Measurements from ENCODE around the gene PAPOLG.

Gene PAPOLG

GRCh38 chr2:60756097-60757087, at the start of gene PAPOLG:
PAPOLG (plus strand) TSS chr2:60756268; CDS start chr2:60756479, 211 bp downstream.
- DNase-seq: peak; percentile 68

DNA sequence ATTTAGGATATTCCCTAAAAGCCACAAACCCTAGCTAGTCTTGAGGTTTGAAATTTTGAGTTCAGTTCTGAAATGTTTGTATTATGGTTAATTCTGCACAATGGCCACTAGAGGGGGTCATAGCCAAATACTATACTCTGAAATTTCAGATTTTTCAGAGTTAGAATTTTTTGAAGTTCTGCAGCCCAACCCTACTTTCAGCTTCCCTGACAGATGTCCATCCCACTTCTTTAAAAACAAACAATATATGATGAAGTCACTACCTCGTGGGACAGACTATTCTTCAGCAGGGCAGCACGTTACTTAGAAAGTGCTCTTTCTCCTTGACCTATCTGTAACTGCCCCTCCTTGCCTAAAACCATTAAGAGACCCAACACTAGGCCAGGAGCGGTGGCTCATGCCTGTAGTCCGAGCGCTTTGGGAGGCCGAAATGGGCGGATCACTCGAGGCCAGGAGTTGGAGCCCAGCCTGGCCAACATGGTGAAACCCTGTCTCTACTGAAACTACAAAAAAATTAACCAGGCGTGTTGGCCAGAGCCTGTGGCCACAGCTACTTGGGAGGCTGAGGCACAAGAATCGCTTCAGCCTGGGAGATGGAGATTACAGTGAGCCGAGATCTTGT, 48.2 kb upstream of the PAPOLG start:
- DNase-seq: no peak

DNA sequence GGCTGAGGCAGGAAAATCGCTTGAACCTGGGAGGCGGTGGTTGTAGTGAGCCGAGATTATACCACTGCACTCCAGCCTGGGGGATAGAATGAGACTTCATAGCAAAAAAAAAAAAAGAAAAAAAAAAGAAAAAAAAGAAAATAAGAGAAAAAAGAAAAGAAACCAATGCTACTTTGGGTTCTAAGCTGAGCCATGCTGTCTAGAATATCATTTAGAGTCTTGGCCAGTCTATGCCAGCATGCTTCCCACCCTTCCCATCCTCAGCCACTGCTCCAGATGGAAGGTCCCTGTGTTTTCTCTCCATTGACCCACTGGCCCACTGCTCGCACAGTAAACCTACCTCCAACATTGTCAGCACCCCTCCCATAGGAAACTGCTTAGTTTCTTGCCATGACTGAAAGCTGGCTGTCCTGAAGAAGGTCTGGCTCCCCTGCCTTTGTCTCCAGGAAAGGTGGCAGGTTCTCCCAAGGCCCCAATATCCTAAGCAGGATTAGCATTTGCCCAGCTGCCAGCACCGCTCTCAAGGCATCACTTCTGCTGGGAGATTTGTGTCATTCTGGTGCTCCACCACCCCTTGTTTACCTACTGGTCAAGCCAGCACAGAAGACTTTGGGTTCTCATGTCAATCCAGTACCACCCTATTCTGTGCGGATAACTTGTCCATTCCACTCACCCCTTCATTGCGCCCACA, 47.3 kb upstream of the PAPOLG start:
- DNase-seq: no peak

DNA sequence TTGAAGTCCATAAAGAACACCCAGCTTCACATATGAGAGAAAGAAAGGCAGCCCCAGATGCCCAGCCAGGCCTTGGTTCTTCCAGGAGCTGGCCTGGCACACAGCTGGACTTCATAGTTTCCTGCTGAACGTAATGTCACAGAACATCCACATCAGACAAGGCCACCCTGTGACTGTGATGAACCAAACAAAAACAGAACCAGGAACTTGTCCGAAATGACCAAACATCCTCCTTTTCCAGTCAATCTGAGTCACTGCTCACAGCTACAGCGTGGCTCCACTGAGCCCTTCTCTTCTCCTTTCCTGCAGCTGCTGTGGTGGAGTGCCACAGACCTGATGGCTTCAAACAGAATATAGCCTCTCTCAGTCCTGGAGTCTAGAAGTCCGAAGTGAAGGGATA, 45.4 kb upstream of the PAPOLG start:
- DNase-seq: no peak

DNA sequence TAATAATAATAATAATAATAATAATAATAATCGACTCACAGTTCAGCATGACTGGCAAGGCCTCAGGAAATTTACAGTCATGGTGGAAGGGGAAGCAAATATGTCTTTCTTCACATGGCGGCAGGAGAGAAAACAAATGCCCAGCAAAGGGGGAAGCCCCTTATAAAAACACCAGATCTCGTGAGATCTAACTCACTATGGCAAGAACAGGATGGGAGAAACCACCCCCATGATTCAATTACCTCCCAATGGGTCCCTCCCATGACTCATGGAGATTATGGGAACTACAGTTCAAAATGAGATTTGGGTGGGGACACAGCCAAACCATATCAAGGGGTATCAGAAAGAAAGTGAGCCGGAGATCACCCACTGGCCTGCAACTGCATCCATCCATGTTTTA, 40.5 kb upstream of the PAPOLG start:
- DNase-seq: no peak

DNA sequence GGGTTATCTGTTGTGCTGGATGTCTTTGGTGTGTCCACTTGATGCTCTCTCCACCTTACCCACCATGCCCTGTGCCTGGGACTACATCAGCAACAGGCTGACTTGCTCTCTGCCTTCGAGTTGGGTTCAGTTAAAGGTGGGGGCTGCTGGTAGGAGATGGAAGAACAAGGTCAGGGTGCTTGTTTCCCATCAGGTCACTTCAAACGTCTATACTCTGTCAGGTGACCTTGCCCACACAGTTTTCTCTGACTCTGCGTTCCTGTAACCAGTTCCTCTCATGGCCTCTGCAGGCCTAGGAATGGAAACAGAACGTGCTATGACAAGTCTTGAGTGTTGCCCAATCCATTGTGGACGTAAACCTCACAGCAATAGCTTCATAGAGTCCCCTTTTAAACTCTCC, 38.4 kb upstream of the PAPOLG start:
- no peak for DNase-seq

DNA sequence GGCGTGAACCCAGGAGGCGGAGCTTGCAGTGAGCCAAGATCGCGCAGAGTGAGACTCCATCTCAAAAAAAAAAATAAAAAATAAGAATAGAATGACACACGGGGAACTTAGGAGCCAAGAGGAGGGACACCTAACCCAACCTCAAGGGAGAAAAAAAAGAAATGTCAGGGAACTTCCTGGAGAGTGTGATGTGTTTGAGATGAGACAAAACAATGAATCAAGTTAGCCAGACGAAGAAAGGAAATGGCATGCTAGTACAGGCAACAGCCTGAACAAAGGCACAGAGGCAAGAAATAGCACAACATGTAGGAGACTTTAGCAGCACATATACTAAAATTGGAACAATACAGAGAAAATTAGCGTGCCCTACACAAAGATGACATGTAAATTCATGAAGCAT, 36.7 kb upstream of the PAPOLG start:
- no peak for DNase-seq

- no peak for DNase-seq
Measured at GRCh38 chr2:60725466-60725865, 30.6 kb upstream of the PAPOLG start.

DNA sequence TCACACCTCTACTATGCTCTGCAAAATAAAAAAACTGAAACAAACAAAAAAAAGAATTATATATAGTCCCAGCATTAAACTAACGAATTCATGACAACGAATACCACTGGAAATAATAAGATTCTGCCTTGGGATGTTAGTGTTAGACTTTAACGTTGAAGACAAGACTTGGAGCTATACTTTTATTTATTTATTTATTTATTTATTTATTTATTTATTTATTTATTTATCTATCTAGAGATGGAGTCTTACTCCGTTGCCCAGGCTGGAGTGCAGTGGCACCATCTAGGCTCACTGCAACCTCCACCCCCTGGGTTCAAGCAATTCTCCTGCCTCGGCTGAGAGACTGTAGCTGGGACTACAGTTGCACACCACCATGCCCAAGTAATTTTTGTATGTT, 27.2 kb upstream of the PAPOLG start:
- no peak for DNase-seq

DNA sequence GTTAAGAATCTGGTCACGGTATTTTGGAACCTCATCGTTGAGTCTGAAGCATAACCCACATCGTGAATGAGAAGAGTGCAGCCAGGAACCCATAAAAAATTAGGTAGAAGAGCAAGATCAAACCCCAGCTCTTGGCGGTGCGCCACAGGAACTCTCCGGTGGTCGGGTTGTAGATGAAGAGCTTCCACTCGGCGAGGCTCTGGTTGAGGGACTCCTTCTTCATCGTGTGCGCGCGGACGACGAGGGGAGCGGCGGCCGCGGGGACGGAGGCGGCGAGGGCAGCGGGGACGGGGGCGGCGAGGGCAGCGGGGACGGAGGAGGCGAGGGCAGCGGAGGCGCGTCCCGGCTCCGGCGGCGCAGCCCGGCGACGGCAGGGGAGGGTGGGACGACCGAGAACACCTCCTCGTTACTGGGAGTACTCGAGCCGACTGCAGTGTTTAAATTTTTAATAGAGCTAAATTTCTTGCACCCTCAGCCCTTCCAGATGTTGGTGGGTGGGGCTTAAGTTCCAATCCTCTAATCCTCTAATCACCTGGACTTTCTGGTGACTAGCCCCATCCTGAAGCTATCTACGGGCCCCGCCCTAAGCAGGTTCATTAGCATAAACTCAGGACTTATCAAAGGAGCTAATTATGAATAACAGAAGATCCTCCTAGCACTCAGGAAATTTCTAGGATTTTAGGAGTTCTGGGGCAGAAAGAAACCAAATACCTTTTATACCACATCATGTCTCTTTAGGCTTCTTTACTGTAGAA, 20.4 kb upstream of the PAPOLG start:
- no peak for DNase-seq

DNA sequence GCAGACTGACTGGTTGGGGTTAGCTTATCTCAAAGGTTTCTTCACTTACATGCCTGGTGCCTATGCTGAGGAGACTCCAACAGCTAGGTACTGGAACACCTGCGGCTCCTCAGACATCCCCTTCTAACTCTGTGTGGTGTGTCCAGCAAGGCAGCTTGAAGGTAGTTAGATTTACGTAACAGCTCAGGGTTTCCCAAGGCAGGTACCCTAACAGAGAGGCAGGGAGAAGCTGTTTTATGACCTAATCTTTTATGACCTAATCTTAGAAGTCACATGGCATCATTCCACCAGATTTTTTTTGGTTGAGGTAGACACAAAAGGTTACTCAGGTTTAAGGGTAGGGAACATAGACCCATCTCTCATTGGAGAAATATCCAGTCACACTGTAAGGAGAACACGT, 17.4 kb upstream of the PAPOLG start:
- DNase-seq: no peak

- no peak for DNase-seq
Measured at GRCh38 chr2:60739156-60739555, 16.9 kb upstream of the PAPOLG start.

DNA sequence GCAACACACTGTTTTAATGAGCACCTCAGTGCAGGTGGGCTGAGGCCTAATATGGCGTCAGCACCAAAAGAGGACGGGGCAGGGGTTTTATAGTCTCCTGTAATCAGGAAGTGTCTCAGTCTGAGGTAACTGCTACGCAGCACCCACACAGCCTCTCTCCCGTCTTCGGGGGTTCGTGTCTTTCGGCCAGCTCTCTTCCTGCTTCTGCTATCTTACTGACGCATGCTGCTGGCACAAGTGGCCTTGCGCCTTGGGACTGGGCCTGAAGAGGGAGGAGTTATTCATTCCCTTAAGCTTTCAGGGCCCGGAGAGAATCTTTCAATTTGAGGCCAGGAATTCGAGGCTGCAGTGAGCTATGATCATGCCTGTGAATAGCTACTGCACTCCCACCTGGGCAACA, 14.5 kb upstream of the PAPOLG start:
- DNase-seq: no peak

DNA sequence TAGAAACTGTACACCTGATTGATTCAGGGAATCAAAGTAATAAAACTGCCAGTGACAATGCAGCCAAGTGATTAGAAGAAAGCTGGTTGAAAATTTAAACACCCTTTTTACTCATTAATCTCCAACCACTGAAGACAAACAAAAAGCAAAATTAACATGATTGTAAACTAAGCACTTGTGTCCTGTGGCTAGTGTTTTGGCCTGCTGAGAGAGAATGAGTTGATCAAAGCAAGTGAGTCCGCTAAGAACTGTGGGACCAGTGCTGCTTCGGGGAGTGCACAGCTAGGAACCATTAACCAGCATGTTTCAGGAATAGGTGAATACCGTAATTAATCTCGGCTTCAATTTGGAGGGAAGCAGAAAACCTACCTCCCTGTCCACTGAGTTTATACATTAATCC, 13.6 kb upstream of the PAPOLG start:
- DNase-seq: no peak

- no peak for DNase-seq
Measured at GRCh38 chr2:60745330-60745729, 10.7 kb upstream of the PAPOLG start.

DNA sequence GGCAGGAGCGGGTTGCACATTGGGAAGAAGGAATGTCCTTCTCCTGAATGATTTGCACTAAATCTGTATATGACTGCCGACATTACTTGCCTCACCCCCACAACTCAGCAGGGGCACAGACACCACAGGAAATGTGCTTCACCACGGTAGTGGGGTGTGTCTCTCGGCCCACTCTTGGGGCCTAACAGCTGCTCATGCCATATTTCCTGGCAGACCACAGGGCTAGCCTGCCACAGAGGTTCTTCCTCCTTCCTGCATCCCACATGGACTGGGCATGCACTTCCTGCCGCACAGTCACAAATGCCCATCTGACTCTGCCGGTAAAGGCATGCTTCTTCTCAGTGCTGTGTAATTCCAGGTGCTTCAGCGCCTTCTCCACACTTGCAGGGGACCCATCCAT, 10.3 kb upstream of the PAPOLG start:
- DNase-seq: no peak

DNA sequence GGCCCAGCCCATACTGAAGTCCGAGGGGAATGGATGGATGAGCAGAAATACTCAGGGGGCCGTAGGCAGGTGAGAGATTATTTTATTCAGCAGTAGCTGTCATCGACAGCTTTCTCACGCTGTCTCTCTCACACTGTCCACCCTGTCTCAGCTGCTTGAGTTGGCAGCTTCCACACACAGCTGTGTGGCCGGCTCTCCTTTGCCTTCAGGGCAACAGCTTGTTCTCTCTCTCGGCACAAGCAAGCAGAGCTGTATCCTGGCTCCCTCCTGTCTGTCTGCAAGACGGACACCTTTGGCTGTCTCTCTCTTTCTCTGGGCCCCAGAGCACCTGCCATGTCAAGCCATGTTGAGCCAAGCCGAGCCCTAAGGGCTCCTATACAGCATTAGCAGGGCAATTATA, 9.8 kb upstream of the PAPOLG start:
- DNase-seq: no peak

GRCh38 chr2:60759654-60760053, 3.6 kb downstream of the PAPOLG start:
- DNase-seq: no peak

- DNase-seq: no peak
Measured at GRCh38 chr2:60764736-60765534, 8.9 kb downstream of the PAPOLG start.

- no peak for DNase-seq
Measured at GRCh38 chr2:60766283-60766682, 10.2 kb downstream of the PAPOLG start.

GRCh38 chr2:60771508-60771907, 15.4 kb downstream of the PAPOLG start:
- DNase-seq: no peak

- no peak for DNase-seq
Measured at GRCh38 chr2:60775048-60775639, 19.1 kb downstream of the PAPOLG start.
